Measurements from ENCODE around the gene ZNF215. TPM values are rescaled to one million over a fixed set of nuclear protein-coding genes. Genes with fewer than 3 reads are reported as not detected.
"Not testable (repeated sequence)": the region's sequence is repeated elsewhere in the genome, so short reads cannot be mapped to it uniquely, and the experiment has no call there.

Gene ZNF215
- 1 to 10 TPM in 1 of 4 donors, under 1 TPM in 2, not detected in 1; 0.36 to 2.8 (median 0.51) TPM for total RNA-seq

- WGBS, 2 donors: 2 to 3% methylated on average over 50 to 60 of the region's 61 CpGs
- peak in 1 of 2 donors; percentile 90 for DNase-seq (ENCODE audit: low spot score in 2 of 2)
- TF ChIP-seq POLR2A (IDR thresholded peaks at IDR 0.05): no peak
- TF ChIP-seq CTCF (IDR thresholded peaks at IDR 0.05): no peak
- intact Hi-C loops (cut with DNase I; ENCODE audit: low total_unique reads): no loop called here
- H3K4me3 ChIP-seq (ENCODE audit: low read depth, poor library complexity, severe bottlenecking): peak within 1 kb of the TSS; percentile 50
These were observed at the start of gene ZNF215 for GRCh38 chr11:6926208-6927029. Gene ZNF215 (plus strand): TSS chr11:6926426. CDS start chr11:6932273, 5,847 bp downstream.

- DNase-seq (ENCODE audit: low spot score in 2 of 2): no peak
- 93 to 100% methylated on average over 3 of the region's 3 CpGs for WGBS, 2 donors
- intact Hi-C loops (cut with DNase I; ENCODE audit: low total_unique reads): no loop called here
- H3K4me3 ChIP-seq (ENCODE audit: low read depth, poor library complexity, severe bottlenecking): no peak overlapping the region
- no peak for TF ChIP-seq POLR2A (IDR thresholded peaks at IDR 0.05)
- TF ChIP-seq CTCF (IDR thresholded peaks at IDR 0.05): no peak
These were observed 49.3 kb upstream of the ZNF215 start for GRCh38 chr11:6876914-6877313.

GRCh38 chr11:6882751-6883150 lies 43.5 kb upstream of the ZNF215 start:
- no peak for DNase-seq (ENCODE audit: low spot score in 2 of 2)
- intact Hi-C loops (cut with DNase I; ENCODE audit: low total_unique reads): no loop called here
- TF ChIP-seq CTCF (IDR thresholded peaks at IDR 0.05) (no peak), POLR2A (IDR thresholded peaks at IDR 0.05) (no peak)
- H3K4me3 ChIP-seq (ENCODE audit: low read depth, poor library complexity, severe bottlenecking): no peak overlapping the region

- 91 to 94% methylated on average over 5 of the region's 5 CpGs for WGBS, 2 donors
- intact Hi-C loops (cut with DNase I; ENCODE audit: low total_unique reads); H3K4me3 ChIP-seq (ENCODE audit: low read depth, poor library complexity, severe bottlenecking); DNase-seq (ENCODE audit: low spot score in 2 of 2): not testable (repeated sequence)
These were observed 38.5 kb upstream of the ZNF215 start for GRCh38 chr11:6887711-6888110.

GRCh38 chr11:6888830-6889229 lies 37.4 kb upstream of the ZNF215 start:
- no peak for DNase-seq (ENCODE audit: low spot score in 2 of 2)
- 84 to 94% methylated on average over 4 of the region's 4 CpGs for WGBS, 2 donors
- intact Hi-C loops (cut with DNase I; ENCODE audit: low total_unique reads): no loop called here
- TF ChIP-seq CTCF (IDR thresholded peaks at IDR 0.05) (no peak), POLR2A (IDR thresholded peaks at IDR 0.05) (no peak)
- no peak overlapping the region for H3K4me3 ChIP-seq (ENCODE audit: low read depth, poor library complexity, severe bottlenecking)

- intact Hi-C loops (cut with DNase I; ENCODE audit: low total_unique reads): no loop called here
- TF ChIP-seq POLR2A (IDR thresholded peaks at IDR 0.05): no peak
- no peak for TF ChIP-seq CTCF (IDR thresholded peaks at IDR 0.05)
- DNase-seq (ENCODE audit: low spot score in 2 of 2): no peak
- WGBS, 2 donors: 84 to 96% methylated on average over 1 of the region's 1 CpG
- H3K4me3 ChIP-seq (ENCODE audit: low read depth, poor library complexity, severe bottlenecking): no peak overlapping the region
These were observed 36.4 kb upstream of the ZNF215 start for GRCh38 chr11:6889835-6890234.

Data from lower leg skin (tissue), 4 donors.